CD4-positive, alpha-beta T cell treated with Interferon gamma for 1 hour (primary cell): Measurements from ENCODE around the gene ZRANB1.
"Not testable (repeated sequence)": the region's sequence is repeated elsewhere in the genome, so short reads cannot be mapped to it uniquely, and the experiment has no call there.

Experiments
- DNase-seq: peaks from one replicate; pipeline ENCODE4 v3.0.0-alpha.2; 2020

Gene ZRANB1

DNA sequence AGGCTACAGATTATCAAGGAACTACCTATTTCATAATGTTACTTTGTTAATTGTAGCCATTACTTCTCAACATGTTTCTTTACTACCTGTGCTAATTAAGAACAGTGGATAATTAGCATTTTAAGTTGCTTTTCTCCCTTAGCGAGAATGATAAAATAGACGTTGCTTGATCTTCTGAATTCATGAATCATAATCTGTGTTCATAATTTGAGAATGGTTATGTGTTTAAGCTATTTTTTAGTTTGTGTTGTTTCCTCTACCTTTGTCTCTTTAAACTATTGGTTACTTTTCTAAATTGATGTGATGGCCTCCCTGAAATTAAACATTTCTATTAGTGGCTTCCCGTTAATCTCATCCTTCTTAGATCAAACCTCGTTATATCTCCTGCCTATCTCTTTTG is at the start of gene ZRANB1:
Gene ZRANB1 (plus strand): TSS at position 301 of the 400 bp plus-strand sequence. CDS start 371 bp downstream, outside the sequence.
- no peak for DNase-seq

DNA sequence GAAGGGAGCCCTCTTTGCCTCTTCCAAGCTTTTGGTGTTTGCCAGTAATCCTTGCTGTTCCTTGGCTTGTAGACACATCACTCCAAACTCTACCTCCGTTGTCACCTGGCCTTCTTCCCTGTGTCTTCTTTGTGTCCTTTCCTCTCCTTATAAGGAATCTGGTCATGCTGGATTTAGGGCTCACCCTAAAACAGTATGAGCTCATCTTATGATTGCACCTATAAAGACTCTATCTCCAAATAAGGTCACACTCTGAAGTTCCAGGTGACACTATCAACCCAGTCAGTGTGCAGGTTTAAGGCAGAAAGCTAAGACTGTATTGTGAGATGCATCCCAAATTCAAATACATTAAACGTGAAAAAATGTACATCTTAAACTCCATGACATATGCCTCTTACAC is 49.0 kb upstream of the ZRANB1 start:
- no peak for DNase-seq

DNA sequence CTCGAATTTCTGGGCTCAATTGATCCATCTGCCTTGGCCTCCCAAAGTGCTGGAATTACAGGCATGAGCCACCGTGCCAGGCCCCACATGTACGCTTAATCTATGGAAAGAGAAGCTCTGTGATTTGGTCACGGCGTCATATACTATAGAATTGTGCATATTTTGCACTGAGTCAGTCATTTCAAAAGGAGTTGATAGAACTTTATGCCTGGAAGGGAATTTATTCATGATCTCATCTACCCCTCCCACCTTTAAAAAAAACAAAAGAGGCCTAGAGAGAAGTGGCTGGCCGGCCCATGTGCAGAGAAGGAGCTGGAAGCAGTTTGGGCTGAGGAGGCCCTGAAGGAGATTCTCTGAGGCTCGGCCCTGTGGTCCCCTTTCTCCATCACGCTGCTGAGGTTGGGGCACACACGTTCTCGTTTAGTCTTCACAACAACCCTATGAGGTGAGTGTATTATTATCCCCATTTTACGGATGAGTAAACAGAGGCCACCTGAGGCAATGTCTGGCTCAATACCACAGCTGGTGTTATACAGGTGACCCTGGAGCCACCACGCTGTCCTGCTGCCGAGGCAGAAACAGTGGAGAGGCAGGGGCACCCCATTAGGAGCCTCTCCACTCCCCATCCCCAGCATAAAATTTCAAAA is 47.2 kb upstream of the ZRANB1 start:
- no peak for DNase-seq

DNA sequence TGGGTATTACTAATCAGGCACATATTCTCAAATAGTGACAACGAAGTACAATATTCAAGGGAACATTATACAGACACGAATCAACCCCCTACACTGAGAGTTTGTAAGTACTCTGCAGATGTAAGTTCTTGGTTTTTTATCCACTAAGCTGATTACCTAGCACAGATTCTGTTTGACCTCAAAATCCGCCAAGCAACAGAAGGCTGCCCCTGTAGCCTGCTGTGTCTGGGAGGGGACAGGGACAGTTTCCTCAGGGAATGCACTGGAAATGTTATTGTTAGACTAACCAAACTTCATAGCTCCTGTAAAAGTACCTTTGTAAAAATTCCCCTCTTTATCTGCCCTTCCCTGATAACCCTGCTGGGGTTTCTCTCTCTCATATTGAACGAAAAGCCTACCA is 45.2 kb upstream of the ZRANB1 start:
- DNase-seq: no peak

DNA sequence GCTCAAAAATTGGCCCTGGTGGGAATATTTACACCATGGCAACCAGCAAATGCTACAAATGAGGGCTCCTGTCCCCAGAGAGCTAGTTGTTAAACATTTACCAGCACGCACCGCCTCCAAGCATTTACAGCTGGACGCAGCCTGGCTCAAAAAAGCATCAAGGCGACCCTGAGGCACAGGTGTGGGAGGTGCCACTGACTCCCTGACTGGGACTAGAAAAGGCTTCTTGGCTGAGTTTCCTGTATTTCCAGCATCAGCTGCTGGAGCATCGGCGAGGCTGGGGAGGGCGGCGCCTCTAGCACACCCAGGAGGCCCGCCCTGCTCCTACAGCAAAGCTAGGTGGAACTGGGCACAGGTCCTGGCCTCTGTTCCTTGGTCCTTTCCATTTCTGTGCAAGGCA is 43.5 kb upstream of the ZRANB1 start:
- DNase-seq: no peak

DNA sequence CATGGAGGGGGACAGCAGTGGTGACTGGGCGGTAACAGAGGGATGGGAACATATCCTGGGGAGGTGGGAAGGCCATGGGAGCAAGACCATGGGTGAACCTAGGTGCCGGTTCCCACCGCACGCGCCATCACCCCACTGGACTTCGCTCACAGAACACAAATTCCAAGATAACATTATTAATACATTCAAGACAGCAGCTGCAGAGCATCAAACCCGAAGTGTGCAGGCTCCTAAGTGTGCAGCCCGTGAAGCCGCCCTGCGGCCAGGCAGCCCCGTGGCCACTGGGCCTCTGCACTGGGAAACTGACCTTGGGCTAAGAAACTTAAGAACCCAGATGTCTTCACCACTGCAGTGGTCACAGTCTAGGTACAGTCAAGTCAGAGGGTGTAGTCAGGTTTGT is 42.8 kb upstream of the ZRANB1 start:
- no peak for DNase-seq

DNA sequence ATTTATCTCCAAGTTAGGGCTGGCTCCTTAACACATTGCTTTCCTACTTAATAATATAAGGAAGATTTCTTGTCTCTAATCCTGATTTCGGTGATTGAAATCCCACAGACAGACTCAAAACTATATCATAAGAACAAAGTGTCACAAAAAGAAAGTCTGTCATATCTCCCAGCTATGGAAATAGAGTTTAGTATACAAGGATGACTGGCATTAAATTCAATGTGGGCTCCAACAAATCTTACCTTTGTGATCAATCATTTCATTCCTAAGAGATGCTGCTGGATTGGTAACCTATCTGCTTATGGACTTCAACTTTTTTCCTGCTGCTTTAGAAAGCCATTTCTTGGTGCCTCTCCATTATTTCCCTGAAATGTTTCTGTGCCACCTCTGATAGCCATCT is 39.5 kb upstream of the ZRANB1 start:
- no peak for DNase-seq

DNA sequence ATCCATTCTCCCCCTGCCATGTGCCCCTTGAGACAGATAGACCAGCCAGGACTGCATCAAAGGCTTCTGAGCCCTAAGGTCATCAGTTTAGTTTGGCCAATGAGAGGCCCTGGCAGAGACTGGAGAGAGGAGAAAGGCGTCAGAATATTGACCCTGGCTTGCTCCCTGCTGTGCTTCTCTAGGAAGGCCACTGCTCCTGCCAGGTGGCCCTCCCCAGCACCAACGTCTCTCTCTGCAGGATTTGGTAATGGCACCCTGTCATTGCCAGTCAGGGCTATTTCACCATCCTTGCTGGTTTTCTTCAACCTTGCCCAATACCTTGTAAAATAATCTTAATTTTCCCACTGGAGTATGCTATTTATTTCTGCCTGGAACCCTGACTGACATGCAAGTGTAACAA is 38.8 kb upstream of the ZRANB1 start:
- DNase-seq: no peak

DNA sequence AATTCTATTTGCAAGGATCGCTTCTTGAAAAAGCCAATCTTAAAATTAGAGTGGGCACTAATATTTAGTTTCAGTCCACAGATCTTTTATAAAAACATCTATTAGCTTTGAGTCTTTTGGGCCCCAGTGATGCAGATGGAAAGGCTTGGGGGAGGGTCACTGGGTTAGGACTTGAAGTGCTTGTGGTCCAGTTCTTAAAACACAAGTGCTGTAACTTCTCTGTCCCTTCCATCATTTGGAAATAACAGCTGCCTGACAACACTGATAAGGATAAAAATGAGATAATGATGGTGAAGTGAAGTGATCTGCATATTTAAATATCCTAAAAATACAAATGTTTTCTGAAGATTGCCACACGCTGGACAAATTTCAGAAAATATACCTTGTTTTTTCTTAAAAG is 37.1 kb upstream of the ZRANB1 start:
- no peak for DNase-seq

DNA sequence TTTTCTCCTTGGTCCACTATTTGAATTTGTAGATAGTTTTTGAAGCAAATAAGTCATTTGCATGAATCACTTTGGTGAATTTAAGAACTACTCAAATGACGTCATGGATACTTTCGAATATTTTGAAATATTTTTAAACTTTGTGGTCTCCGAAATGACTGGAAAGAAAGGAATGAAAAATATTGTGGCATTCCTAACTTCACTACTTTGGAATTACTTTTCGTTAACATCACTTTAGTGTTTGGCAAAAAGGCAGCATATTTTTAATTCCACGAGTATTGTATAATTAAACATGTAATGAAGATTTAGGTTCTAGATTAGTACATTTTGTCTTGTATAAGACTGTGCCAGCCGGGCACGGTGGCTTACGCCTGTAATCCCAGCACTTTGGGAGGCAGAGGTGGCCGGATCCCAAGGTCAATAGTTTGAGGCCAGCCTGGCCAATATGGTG is 35.3 kb upstream of the ZRANB1 start:
- DNase-seq: no peak

DNA sequence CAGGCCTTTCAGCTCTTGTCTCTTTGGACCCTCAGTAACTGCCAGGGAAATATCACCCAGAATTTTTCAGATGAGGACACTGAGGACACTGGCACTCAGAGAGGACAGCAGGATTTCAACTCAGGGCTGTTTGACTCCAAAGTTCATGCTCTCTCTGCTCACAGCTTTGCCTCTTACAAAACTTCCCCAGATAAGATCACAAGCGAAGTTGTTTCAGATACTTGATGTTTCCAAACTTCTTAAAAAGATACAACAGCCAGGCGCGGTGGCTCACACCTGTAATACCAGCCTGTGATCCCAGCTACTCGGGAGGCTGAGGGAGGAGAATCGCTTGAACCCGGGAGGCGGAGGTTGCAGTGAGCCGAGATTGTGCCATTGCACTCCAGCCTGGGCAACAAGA is 32.4 kb upstream of the ZRANB1 start:
- no peak for DNase-seq

DNA sequence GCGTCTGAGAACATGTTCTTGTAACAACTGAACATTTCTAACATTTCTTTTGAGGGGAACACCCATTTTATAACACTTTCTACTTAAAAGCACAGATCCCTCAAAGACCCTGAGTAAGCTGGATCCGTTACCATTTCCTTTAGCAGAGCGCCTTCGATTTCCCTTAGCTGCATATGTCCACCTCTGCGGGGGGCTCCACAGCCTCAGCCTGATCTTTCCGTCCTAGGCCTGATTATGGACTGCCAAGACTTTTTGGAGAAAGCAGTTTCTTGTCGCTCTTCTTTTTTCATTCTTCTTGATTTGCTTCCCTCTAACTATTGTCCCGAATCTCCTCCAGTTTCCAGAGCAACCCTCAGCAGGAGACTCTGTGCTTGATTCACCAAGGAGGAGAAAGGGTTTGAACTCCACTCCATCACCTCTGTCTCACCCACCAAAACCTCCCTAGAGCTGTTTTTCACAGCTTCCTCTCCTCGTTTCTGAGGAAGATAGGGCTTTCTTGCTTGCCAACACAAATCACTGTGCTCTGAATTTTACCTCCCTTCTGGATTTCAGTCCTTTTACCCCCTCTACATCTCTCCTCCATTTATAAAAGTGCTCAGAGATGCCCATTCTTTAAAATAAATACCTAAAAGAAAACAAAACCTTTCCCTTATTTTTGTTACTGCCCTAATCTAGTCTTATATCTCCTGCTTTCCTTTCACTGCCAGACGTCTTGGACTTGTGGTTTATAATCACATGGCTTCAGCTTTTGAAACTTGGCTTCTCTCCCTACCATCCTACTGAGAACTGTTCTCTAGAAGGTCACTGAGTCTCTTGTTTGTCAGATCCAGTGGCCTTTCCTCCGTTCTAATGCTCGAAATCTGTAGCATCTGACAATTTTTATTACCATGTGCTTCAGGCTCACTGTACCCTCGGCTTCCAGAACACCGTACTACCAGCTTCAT is 30.5 kb upstream of the ZRANB1 start:
- no peak for DNase-seq

DNA sequence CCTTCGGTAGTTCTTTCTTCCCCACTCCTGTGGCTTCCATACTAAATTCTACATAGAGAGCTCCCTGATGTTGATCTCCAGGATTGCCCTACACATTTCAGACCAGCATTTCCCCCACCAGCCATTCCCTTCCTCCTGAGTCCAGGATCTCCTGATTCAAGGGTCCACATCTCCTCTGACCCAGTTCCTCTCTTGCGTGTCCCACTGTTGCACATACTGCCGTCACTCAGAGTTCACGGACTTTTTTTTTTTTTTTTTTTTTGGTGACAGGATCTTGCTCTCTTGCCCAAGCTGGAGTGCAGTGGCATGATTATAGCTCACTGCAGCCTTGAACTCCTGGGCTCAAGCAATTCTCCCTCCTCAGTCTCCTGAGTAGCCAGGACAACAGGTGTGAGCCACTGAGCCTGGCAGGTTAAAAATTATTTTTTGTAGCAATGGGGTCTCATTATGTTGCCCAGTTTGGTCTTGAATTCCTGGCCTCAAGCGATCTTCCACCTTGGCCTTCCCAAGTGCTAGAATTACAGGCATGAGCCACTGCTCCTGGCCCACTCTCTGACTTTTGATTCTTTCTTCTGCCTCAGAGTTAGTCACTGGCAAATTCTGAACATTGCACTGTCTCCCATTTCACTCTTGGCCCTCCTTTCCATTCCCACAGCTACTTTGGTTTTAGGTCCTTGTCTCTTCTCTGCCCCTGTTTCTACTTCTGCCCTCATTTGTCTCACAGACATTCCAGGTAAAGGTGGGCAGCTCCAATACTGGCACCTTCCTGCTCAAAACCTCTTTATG is 29.6 kb upstream of the ZRANB1 start:
- no peak for DNase-seq

DNA sequence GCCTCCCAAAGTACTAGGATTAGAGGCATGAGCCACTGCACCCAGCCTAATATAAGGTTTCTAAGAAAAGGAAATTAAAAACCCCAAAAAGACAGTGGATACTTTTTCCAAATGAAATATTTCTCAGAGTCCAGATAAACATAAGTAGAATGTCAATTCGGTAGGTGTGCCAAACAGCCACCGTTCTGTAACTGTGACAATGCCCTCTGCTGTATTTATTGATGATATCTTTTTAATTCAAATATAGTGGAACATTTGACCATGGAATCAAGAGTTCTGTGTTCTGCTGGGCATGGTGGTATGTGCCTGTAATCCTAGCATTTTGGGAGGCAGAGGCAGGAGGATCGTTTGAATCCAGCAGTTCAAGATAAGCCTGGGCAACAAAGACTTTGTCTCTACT is 28.8 kb upstream of the ZRANB1 start:
- no peak for DNase-seq

DNA sequence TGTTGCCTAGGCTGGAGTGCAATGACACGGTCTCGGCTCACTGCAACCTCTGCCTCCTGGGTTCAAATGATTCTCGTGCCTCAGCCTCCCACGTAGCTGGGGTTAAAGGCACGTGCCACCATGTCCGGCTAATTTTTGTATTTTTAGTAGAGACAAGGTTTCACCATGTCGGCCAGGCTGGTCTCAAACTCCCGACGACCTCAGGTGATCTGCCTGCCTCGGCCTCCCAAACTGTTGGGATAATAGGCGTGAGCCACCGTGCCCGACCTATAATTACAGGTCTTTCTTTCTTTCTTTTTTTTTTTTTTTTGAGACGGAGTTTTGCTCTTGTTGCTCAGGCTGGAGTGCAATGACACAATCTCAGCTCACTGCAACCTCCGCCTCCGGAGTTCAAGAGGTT is 27.5 kb upstream of the ZRANB1 start:
- DNase-seq: not testable (repeated sequence)

DNA sequence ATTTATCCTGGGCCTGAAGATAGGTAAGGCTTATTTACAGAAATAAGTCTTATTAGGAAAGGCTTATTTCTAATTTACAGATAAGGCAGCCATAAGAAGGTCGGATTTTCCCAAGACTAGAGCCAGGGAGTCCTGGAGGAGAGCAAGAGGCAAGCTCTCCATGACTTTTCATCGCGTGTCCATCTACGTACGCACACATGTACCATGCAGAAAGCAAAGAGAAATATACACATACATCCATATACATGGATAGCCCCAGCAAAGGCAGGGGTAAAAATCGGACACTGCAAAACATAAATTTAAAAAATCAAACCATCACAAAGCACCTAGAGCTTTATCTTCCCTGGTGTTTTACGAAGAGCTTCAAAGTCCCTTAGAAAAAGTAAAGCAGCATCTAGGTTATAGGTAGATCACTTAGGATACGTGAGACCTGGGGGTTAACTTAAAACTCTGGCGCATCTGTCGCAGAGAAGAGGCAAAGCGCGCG is 25.8 kb upstream of the ZRANB1 start:
- DNase-seq: no peak

DNA sequence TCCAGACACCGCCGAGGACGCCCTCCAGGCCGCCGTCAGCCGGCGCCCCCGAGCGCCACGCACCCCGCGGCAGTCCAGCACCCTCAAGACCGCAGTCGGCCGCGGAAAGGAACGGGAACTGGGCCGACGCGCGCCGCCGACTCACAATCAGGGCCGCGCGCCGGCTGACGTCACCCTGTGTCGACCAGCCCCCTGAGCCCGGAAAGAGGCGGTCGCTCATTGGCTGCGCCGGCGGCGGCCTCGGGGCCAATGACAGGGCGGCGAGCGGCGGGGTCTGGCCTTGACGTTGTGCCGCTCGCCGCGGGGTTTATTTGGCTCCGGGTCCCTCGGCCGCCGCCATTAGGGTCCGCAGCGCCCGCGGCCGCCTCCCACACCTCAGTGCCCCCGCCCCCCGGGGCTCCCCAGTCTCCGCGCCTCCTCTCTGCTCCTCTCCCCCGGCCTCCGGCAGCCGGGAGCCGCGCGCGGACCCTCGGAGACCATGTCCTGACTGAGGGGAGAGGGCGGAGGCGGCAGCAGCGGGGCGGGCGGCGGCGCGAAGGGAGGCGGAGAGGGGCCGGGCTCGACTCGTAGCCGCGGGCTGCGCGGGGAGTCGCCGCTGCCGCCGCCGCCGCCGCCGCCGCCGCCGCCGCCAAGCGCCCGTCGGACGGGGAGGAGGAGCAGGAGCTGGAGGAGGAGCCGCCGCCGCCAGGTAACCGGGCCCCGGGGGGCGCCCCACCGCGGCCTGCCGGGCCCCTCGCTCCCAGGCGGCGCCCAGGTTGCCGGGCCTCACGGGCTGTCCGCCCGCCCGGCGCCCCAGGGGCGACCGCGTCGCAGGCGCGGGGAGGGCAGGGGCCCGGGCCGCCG is 25.1 kb upstream of the ZRANB1 start:
- peak; percentile 96 for DNase-seq

DNA sequence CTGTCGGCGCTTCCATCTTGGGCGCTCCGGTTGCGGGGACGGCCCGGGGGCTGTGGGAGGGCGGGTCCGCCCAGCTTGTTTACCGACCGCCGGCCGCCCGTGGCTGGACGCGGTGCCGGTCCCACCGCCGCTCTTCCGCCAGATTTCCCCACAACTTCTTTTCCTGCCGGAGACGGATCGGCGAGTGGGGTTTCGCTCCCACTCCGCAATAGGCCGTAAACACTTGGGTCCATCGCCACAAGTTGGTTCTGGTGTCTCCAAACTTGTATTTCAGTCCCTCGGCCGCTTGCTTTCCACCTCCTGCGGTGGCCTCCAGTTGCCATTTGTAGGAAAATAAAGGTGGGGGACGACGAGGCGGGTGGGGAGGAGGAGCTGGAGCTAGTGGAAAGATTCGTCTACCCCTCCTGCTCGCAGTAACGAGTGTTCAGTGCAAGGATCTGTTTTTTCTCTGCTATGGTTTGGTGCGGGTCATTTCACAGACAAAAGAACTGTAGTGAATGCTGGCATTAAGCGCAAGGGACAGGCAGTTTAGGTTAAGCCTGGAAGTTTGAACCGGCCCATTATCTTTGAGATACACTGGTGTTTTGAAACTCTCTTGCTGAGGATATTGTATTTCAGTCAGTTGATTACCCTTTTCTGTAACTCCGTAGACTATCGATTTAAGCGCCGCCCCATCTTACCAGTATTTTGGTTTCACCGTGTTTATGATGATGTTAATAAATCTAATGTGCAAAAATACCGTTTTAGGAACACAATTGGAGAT is 24.3 kb upstream of the ZRANB1 start:
- DNase-seq: peak; percentile 7

DNA sequence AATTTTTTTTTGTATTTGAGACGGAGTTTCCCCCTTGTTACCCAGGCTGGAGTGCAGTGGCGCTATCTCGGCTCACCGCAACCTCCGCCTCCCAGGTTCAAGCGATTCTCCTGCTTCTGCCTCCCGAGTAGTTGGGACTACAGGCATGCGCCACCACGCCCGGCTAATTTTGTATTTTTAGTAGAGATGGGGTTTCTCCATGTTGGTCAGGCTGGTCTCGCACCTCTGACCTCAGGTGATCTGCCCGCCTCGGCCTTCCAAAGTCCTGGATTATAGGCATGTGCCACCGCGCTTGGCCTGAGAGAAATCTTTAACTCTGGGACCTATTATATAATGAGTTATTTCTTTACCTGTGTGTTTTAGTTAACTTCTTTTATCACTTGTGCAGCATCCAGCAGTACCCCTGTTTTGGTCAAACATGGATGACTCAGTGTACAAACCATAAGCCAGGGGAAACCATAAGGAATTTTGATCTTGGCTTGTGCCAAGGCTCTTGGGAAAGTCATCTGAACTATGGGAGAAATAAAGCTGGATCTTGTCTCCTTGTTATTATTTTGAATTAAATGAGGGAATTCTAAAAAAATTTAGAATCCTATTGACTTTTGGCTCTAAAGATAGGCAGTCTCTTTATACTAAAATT is 23.6 kb upstream of the ZRANB1 start:
- DNase-seq: no peak

DNA sequence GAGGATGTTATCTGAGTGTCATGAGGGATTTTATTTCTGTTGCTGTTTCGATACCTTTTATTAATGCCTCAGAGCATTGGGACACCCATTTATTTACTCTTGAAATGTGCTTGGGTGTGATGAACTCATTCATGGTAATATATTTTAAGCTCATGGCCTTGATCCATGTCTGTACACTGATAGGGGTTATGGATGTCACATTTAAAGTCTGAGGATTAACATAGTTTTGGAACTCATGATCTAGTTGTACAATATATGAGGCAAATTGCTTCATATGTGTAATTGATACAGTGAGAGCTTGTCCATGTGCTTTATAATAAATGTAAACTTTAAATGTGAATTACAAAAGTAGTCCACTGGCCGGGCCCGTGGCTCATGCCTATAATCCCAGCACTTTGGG is 23.0 kb upstream of the ZRANB1 start:
- DNase-seq: no peak

DNA sequence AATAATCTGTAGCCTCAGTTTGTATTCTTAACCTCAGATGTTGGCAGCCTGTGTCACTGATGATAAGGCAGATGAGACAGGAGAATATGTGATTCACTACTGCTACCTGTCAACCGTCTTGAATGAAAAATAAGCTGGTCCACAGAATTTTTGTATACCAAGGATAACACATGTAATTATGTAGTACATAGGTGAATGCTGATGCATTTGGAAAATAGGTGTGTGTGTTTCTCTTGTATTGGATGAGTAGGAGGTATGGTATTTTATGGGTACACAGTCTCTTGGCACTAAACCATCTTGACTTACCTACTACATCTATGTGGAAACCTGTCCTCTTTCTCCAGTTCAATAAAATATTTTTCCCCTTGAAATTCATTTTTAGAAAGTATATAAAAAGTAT is 20.7 kb upstream of the ZRANB1 start:
- DNase-seq: no peak
